GM12878 (cell line): ENCODE results near the gene MAML3. TPM values are rescaled to one million over a fixed set of nuclear protein-coding genes. Genes with fewer than 3 reads are reported as not detected.

Experiments
- ATAC-seq: fragments of 200-7000 bp; cut with Tn5 transposase; 3 replicates; pipeline ENCODE4 v1.9.1; 2020; ENCODE audit warnings: mild to moderate bottlenecking, moderate library complexity
- BruUV-seq: library from RNA; stranded (reverse); fragments of 400-500 nt; replicated peaks from 2 replicates; lab custom pipeline; 2021; lab: Mats Ljungman, UMichigan
- CTCF ChIA-PET: fragments of 300-600 bp; sonication (Branson Sonifier 250); formaldehyde crosslinking; extraction: SDS; loops from one replicate; lab custom pipeline; 2021; ENCODE audit warnings: inconsistent platforms; lab: Yijun Ruan, JAX
- POLR2A ChIA-PET: fragments of 350-600 bp; formaldehyde crosslinking; extraction: SDS; loops from one replicate; lab custom pipeline; 2021; ENCODE audit warnings: inconsistent platforms; lab: Charles Lee
- RAD21 ChIA-PET: fragments of 300-600 bp; sonication (Branson Sonifier 250); formaldehyde crosslinking; loops from one replicate; lab custom pipeline; 2023; ENCODE audit warnings: antibody characterized with exemption; ENCODE audit not compliant: unreplicated experiment; lab: Charles Lee
- SMC1A ChIA-PET: fragments of 300-600 bp; sonication (Branson Sonifier 250); formaldehyde crosslinking; loops from one replicate; lab custom pipeline; 2023; ENCODE audit not compliant: unreplicated experiment, uncharacterized antibody; lab: Charles Lee
- DNase-seq: peaks from one replicate; pipeline ENCODE4 v3.0.0-alpha.2; 2011; ENCODE audit warnings: low read depth, low spot score
- FAIRE-seq: peaks from 3 replicates; lab custom pipeline; 2011; peaks lifted over from hg19 to GRCh38; lab: Jason Lieb, UNC
- H2AFZ ChIP-seq: 2 replicates; pipeline ENCODE4 v1.6.0; 2011; ENCODE audit warnings: low read depth, low read length, control low read depth; ENCODE audit not compliant: control insufficient read depth
- H3K27ac ChIP-seq: 2 replicates; pipeline ENCODE4 v1.5.1; 2011; ENCODE audit warnings: control low read depth; ENCODE audit not compliant: control insufficient read depth, insufficient read depth
- H3K27me3 ChIP-seq, 2 experiments: replicated peaks in 1 of 2; 2 replicates each; pipeline versions ENCODE4 v1.6.0 to v1.6.1; 2011; ENCODE audit warnings: low read length in 1 of 2; ENCODE audit not compliant: control insufficient read depth in 2 of 2, insufficient read depth in 2 of 2
- H3K36me3 ChIP-seq, 2 experiments: 2 replicates each; pipeline ENCODE4 v1.5.1; 2011; ENCODE audit warnings: low read length in 1 of 2; ENCODE audit not compliant: control insufficient read depth in 2 of 2, insufficient read depth in 2 of 2
- H3K4me1 ChIP-seq: 2 replicates; pipeline ENCODE4 v1.6.1; 2011; ENCODE audit warnings: mild to moderate bottlenecking, low read length, moderate library complexity, mixed read lengths; ENCODE audit not compliant: control insufficient read depth, insufficient read depth
- H3K4me2 ChIP-seq: 2 replicates; pipeline ENCODE4 v1.6.0; 2011; ENCODE audit warnings: control low read depth; ENCODE audit not compliant: control insufficient read depth, insufficient read depth
- H3K4me3 ChIP-seq: fragments of 200-600 bp; sonication (generic); 2 replicates; pipeline ENCODE4 v1.5.1; 2016
- H3K79me2 ChIP-seq: 2 replicates; pipeline ENCODE4 v1.6.0; 2011; ENCODE audit warnings: low read length; ENCODE audit not compliant: control insufficient read depth, insufficient read depth
- H3K9ac ChIP-seq: 2 replicates; pipeline ENCODE4 v1.8.0; 2011; ENCODE audit warnings: low read length, control low read depth, mixed read lengths; ENCODE audit not compliant: control insufficient read depth, insufficient read depth
- H3K9me3 ChIP-seq: replicated peaks from 3 replicates; pipeline ENCODE4 v1.5.1; 2011; ENCODE audit warnings: mild to moderate bottlenecking, low read length; ENCODE audit not compliant: control insufficient read depth, insufficient read depth
- H4K20me1 ChIP-seq: 2 replicates; pipeline ENCODE4 v1.6.0; 2011; ENCODE audit not compliant: control insufficient read depth, insufficient read depth
- CBFB ChIP-seq: IDR thresholded peaks from 2 replicates; pipeline ENCODE4 v1.6.1; 2016; ENCODE audit warnings: antibody characterized with exemption, low read depth
- CUX1 ChIP-seq: IDR thresholded peaks from 2 replicates; pipeline ENCODE4 v1.6.1; 2012; ENCODE audit warnings: improper control_type of control experiment, low read depth, low read length; ENCODE audit not compliant: insufficient replicate concordance
- FOXM1 ChIP-seq: IDR thresholded peaks from 2 replicates; pipeline ENCODE4 v1.6.1; 2012; ENCODE audit warnings: low read depth, mild to moderate bottlenecking, inconsistent platforms, low read length, moderate library complexity
- NR2C2 ChIP-seq: IDR thresholded peaks from 2 replicates; pipeline ENCODE4 v1.6.1; 2011; ENCODE audit warnings: borderline replicate concordance, low read depth; ENCODE audit not compliant: control insufficient read depth, insufficient read length
- POLR2AphosphoS5 ChIP-seq: IDR thresholded peaks from 2 replicates; pipeline ENCODE4 v1.6.1; 2011; ENCODE audit warnings: mild to moderate bottlenecking, low read length, inconsistent platforms
- PRDM15 ChIP-seq: fragments of 450-650 bp; formaldehyde crosslinking; IDR thresholded peaks from 2 replicates; pipeline ENCODE4 v1.4.0; 2020; ENCODE audit warnings: mild to moderate bottlenecking, moderate library complexity
- RBBP5 ChIP-seq: fragments of 200-600 bp; sonication (generic); conservative IDR thresholded peaks from 2 replicates; pipeline ENCODE4 v1.6.1; 2016
- REST ChIP-seq: IDR thresholded peaks from 2 replicates; pipeline ENCODE4 v1.6.1; 2012; ENCODE audit warnings: mild to moderate bottlenecking, low read depth, low read length
- SP1 ChIP-seq: IDR thresholded peaks from one replicate; pipeline ENCODE4 v1.6.1; 2011; ENCODE audit warnings: low read depth, low read length
- SREBF2 ChIP-seq: IDR thresholded peaks from 2 replicates; pipeline ENCODE4 v1.6.1; 2012; ENCODE audit warnings: mild to moderate bottlenecking, low read length
- WGBS: methylation state at CpG from one replicate; pipeline ENCODE4 v1.1.6; 2016; ENCODE audit warnings: low lambda C conversion rate; ENCODE audit not compliant: insufficient replicate concordance, insufficient coverage; ENCODE audit errors: missing lambda C conversion rate; 5-methylcytosine and 5-hydroxymethylcytosine counted together
- in situ Hi-C: fragments of 300-500 bp; cut with MboI; formaldehyde crosslinking; loops from 9 replicates; pipeline ENCODE4 v1.14.3; 2018; ENCODE audit warnings: mixed read lengths
- intact Hi-C: fragments of 100-400 bp; cut with micrococcal nuclease; formaldehyde crosslinking; loops from one replicate; pipeline ENCODE4 v1.14.2; 2022; ENCODE audit not compliant: unreplicated experiment
- polyA plus RNA-seq, 11 experiments: library from polyadenylated mRNA; depleted of rRNA in 4 of 11; unstranded in 6 of 11; stranded (reverse) in 5 of 11; fragments of >200 nt; fragmentation: Nextera tagmentation in 4 of 11; fragmentation: Illumina TruSeq in 1 of 11; extraction: Ambion mirVana in 4 of 11; extraction: Trizol in 1 of 11; gene quantifications; 1 replicate in 1 of 11; 2 replicates in 10 of 11; pipeline versions ENCODE4 v1.2.1 to v1.2.3, GENCODE V29; 2011 to 2016; ENCODE audit warnings: inconsistent platforms in 2 of 11, missing spikeins in 2 of 11, low read depth in 1 of 11
- total RNA-seq, 4 experiments: library from RNA; depleted of rRNA in 3 of 4; stranded (reverse); fragments of >200 nt in 3 of 4; fragmentation: Illumina TruSeq in 1 of 4; extraction: Trizol in 1 of 4; gene quantifications; 2 replicates each; pipeline versions ENCODE4 v1.2.1 to v1.2.3, GENCODE V29; 2013 to 2021

The MAML3 gene
- total and polyA plus RNA-seq, 10 of the 15 experiments (the other 5 are each of a cell fraction or from before 2014, with no cell fraction given) = under 0.01 to 0.53 (median 0.06) TPM; not detected in 2

GRCh38 chr4:140144050-140144449, 9.9 kb downstream of the MAML3 start:
- no peak overlapping the region for H3K4me3 ChIP-seq
- FAIRE-seq (no peak), ATAC-seq (no peak), DNase-seq (no peak)
- no peaks in the 10 kb centered on the region for H3K79me2 ChIP-seq
- ChIA-PET CTCF (interaction anchor here (0.9 kb wide), 1 partner anchor 21 kb away, joined by 3 read pairs; no protein-coding TSS in a partner anchor), RAD21 (interaction anchor here (0.5 kb wide), 1 partner anchor 96 kb away, joined by 4 read pairs; no protein-coding TSS in a partner anchor), POLR2A (no interaction called here), SMC1A (no interaction called here)
- H3K36me3 ChIP-seq = no peaks in the 10 kb centered on the region
- intact Hi-C loops = no loop called here
- WGBS = 14% methylated on average over 5 of the region's 5 CpGs
- no peaks in the 10 kb centered on the region for H3K4me1 ChIP-seq
- H2AFZ ChIP-seq = no peak overlapping the region
- H3K9ac ChIP-seq = no peak overlapping the region
- in situ Hi-C loops = no loop called here
- no peak overlapping the region for H3K27ac ChIP-seq
- no peaks in the 10 kb centered on the region for H3K9me3 ChIP-seq
- peaks cover 0 to 11% of the 10 kb centered on the region in 2 experiments; a peak in 2 of 4 replicates for H3K27me3 ChIP-seq
- no peak overlapping the region for H3K4me2 ChIP-seq
- H4K20me1 ChIP-seq = no peaks in the 10 kb centered on the region
- no TSS peak for BruUV-seq
- TF ChIP-seq SREBF2 (no peak), PRDM15 (CRISPR knock-in tag) (no peak), POLR2AphosphoS5 (no peak), SP1 (no peak), REST (no peak), NR2C2 (no peak), RBBP5 (no peak), FOXM1 (no peak), CBFB (no peak), CUX1 (no peak)
